Measurements from ENCODE around the gene RAB31. TPM values are rescaled to one million over a fixed set of nuclear protein-coding genes. Genes with fewer than 3 reads are reported as not detected.

RAB31 gene
- total RNA-seq, 3 donors from 2014 or later: 12.8 to 58.5 (median 27.4) TPM

DNA sequence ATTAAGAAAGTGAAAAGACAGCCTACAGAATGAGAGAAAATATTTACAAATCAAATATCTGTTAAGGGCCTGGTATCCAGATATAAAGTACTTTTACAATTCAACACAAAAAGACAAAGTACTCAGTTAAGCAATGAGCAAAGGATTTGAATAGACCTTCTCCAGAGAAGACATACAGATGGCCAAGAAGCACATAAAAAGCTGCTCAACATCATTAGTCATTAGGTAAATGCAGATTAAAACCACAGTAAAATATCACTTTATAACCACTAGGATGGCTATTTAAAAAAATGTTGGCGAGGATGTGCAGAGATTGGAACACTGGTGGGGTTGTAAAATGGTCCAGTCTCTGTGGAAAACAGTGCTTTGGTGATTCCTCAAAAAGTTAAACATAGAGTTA, 38.9 kb downstream of the RAB31 start:
- peaks cover 4% of the 10 kb centered on the region for H3K4me1 ChIP-seq (ENCODE audit: low read depth)
- no peak for TF ChIP-seq CTCF (IDR thresholded peaks at IDR 0.05)
- intact Hi-C loops (cut with DNase I, micrococcal nuclease): no loop called here
- no peak overlapping the region for H3K4me3 ChIP-seq
- no peaks in the 10 kb centered on the region for H3K36me3 ChIP-seq (ENCODE audit: low read depth)
- no peaks in the 10 kb centered on the region for H3K9me3 ChIP-seq
- no peak for DNase-seq
- no peak for ATAC-seq

GRCh38 chr18:9749611-9750010, 41.5 kb downstream of the RAB31 start:
- no peaks in the 10 kb centered on the region for H3K9me3 ChIP-seq
- H3K4me1 ChIP-seq (ENCODE audit: low read depth): no peaks in the 10 kb centered on the region
- intact Hi-C loops (cut with DNase I, micrococcal nuclease): no loop called here
- H3K4me3 ChIP-seq: no peak overlapping the region
- no peak for DNase-seq
- no peaks in the 10 kb centered on the region for H3K36me3 ChIP-seq (ENCODE audit: low read depth)
- TF ChIP-seq CTCF (IDR thresholded peaks at IDR 0.05): no peak
- ATAC-seq: no peak

- Histone ChIP-seq H3K4me1 (ENCODE audit: low read depth) (no peaks in the 10 kb centered on the region), H3K4me3 (no peak overlapping the region), H3K9me3 (no peaks in the 10 kb centered on the region), H3K36me3 (ENCODE audit: low read depth) (no peaks in the 10 kb centered on the region)
- DNase-seq: no peak
- ATAC-seq: no peak
- TF ChIP-seq CTCF (IDR thresholded peaks at IDR 0.05): no peak
- intact Hi-C loops (cut with DNase I, micrococcal nuclease): no loop called here
Measured at GRCh38 chr18:9750112-9750511, 42.0 kb downstream of the RAB31 start.

- H3K4me1 ChIP-seq (ENCODE audit: low read depth): no peaks in the 10 kb centered on the region
- intact Hi-C loops (cut with DNase I, micrococcal nuclease): no loop called here
- ATAC-seq (no peak), DNase-seq (no peak)
- no peaks in the 10 kb centered on the region for H3K9me3 ChIP-seq
- no peak for TF ChIP-seq CTCF (IDR thresholded peaks at IDR 0.05)
- H3K36me3 ChIP-seq (ENCODE audit: low read depth): no peaks in the 10 kb centered on the region
- H3K4me3 ChIP-seq: no peak overlapping the region
Measured at GRCh38 chr18:9750606-9751304, 42.7 kb downstream of the RAB31 start.

GRCh38 chr18:9751371-9752031, 43.4 kb downstream of the RAB31 start:
- Histone ChIP-seq H3K36me3 (ENCODE audit: low read depth) (no peaks in the 10 kb centered on the region), H3K9me3 (no peaks in the 10 kb centered on the region), H3K4me1 (ENCODE audit: low read depth) (no peaks in the 10 kb centered on the region), H3K4me3 (no peak overlapping the region)
- ATAC-seq: no peak
- intact Hi-C loops (cut with DNase I, micrococcal nuclease): no loop called here
- no peak for TF ChIP-seq CTCF (IDR thresholded peaks at IDR 0.05)
- no peak for DNase-seq

Measured in mucosa of descending colon (tissue), 3 donors.